SJSA1 (cell line): Measurements from ENCODE around the gene FAM174C. TPM values are rescaled to one million over a fixed set of nuclear protein-coding genes. Genes with fewer than 3 reads are reported as not detected.

ENCODE experiments used
- DNase-seq, 2 experiments: peaks; one replicate each; pipeline ENCODE4 v3.0.0-alpha.2; 2015 to 2020; ENCODE audit warnings: low spot score in 2 of 2, low read depth in 1 of 2
- H3K27ac ChIP-seq: fragments of 250-450 bp; sonication (Bioruptor Pico); 2 replicates; pipeline ENCODE4 v1.5.1; 2020; ENCODE audit warnings: mild to moderate bottlenecking, moderate library complexity
- H3K27me3 ChIP-seq: fragments of 250-450 bp; sonication (Bioruptor Pico); replicated peaks from 2 replicates; pipeline ENCODE4 v1.5.1; 2020; ENCODE audit warnings: mild to moderate bottlenecking, moderate library complexity
- H3K36me3 ChIP-seq: fragments of 250-450 bp; sonication (Bioruptor Pico); 2 replicates; pipeline ENCODE4 v1.5.1; 2020; ENCODE audit warnings: mild to moderate bottlenecking
- H3K4me1 ChIP-seq: fragments of 250-450 bp; sonication (Bioruptor Pico); replicated peaks from 2 replicates; pipeline ENCODE4 v1.6.1; 2021; ENCODE audit warnings: mild to moderate bottlenecking
- H3K4me3 ChIP-seq: fragments of 250-450 bp; sonication (Bioruptor Pico); 2 replicates; pipeline ENCODE4 v1.5.1; 2020; ENCODE audit warnings: mild to moderate bottlenecking
- H3K9me3 ChIP-seq: fragments of 250-450 bp; sonication (Bioruptor Pico); replicated peaks from 2 replicates; pipeline ENCODE4 v1.5.1; 2020; ENCODE audit warnings: mild to moderate bottlenecking
- total RNA-seq: library from RNA; depleted of rRNA; stranded (reverse); fragments of >200 nt; shearing (Covaris generic); gene quantifications from 2 replicates; pipeline ENCODE4 v1.2.3, GENCODE V29; 2014

Gene FAM174C
- total RNA-seq, 1 experiment from 2014 or later = 32.2 TPM

GRCh38 chr19:1282588-1283206 is 7.4 kb downstream of the FAM174C start:
- Histone ChIP-seq H3K9me3 (no peaks in the 10 kb centered on the region), H3K27me3 (peaks cover 40% of the 10 kb centered on the region), H3K36me3 (peaks cover 21% of the 10 kb centered on the region), H3K4me3 (no peak overlapping the region), H3K4me1 (peaks cover 8% of the 10 kb centered on the region; the same call in 1 of the 2 replicates), H3K27ac (no peak overlapping the region)
- no peak for DNase-seq

GRCh38 chr19:1283207-1283916 is 8.0 kb downstream of the FAM174C start:
- no peak overlapping the region for H3K4me3 ChIP-seq
- DNase-seq = no peak
- H3K36me3 ChIP-seq = peaks cover 17% of the 10 kb centered on the region
- peaks cover 11% of the 10 kb centered on the region; the same call in 1 of the 2 replicates for H3K4me1 ChIP-seq
- no peak overlapping the region for H3K27ac ChIP-seq
- H3K9me3 ChIP-seq = no peaks in the 10 kb centered on the region
- peaks cover 47% of the 10 kb centered on the region for H3K27me3 ChIP-seq

GRCh38 chr19:1283917-1284292 is 8.6 kb downstream of the FAM174C start:
- H3K27ac ChIP-seq = no peak overlapping the region
- H3K9me3 ChIP-seq = no peaks in the 10 kb centered on the region
- H3K36me3 ChIP-seq = peaks cover 14% of the 10 kb centered on the region
- no peak overlapping the region for H3K4me3 ChIP-seq
- peaks cover 11% of the 10 kb centered on the region; the same call in 1 of the 2 replicates for H3K4me1 ChIP-seq
- H3K27me3 ChIP-seq = peaks cover 52% of the 10 kb centered on the region
- DNase-seq = no peak

- Histone ChIP-seq H3K36me3 (peaks cover 8% of the 10 kb centered on the region), H3K27ac (no peak overlapping the region), H3K9me3 (no peaks in the 10 kb centered on the region), H3K4me3 (no peak overlapping the region), H3K27me3 (peaks cover 58% of the 10 kb centered on the region), H3K4me1 (peaks cover 11% of the 10 kb centered on the region; the same call in 1 of the 2 replicates)
- DNase-seq = no peak
Observed at GRCh38 chr19:1284293-1284978, 9.1 kb downstream of the FAM174C start.

- H3K27ac ChIP-seq = no peak overlapping the region
- H3K4me3 ChIP-seq = no peak overlapping the region
- no peak for DNase-seq
- H3K36me3 ChIP-seq = peaks cover 1% of the 10 kb centered on the region
- H3K4me1 ChIP-seq = peaks cover 11% of the 10 kb centered on the region; the same call in 1 of the 2 replicates
- no peaks in the 10 kb centered on the region for H3K9me3 ChIP-seq
- peaks cover 65% of the 10 kb centered on the region for H3K27me3 ChIP-seq
Observed at GRCh38 chr19:1284979-1285736, 9.8 kb downstream of the FAM174C start.

- H3K9me3 ChIP-seq = no peaks in the 10 kb centered on the region
- DNase-seq = no peak
Observed at GRCh38 chr19:1285737-1286360, 10.5 kb downstream of the FAM174C start, which contains the start of gene EFNA2. EFNA2 (plus strand) TSS chr19:1285873; CDS start chr19:1286169, 296 bp downstream.

GRCh38 chr19:1286487-1287353 is 11.4 kb downstream of the FAM174C start:
- Histone ChIP-seq H3K36me3 (no peaks in the 10 kb centered on the region), H3K27me3 (peaks cover 80% of the 10 kb centered on the region), H3K27ac (no peak overlapping the region), H3K4me3 (no peak overlapping the region), H3K9me3 (no peaks in the 10 kb centered on the region), H3K4me1 (peaks cover 16% of the 10 kb centered on the region; the same call in 1 of the 2 replicates)
- DNase-seq = no peak

More at GRCh38 chr19:1285737-1286360, 10.5 kb downstream of the FAM174C start, which contains the start of gene EFNA2:
- H3K4me1 ChIP-seq = peaks cover 14% of the 10 kb centered on the region; the same call in 1 of the 2 replicates
- H3K36me3 ChIP-seq = no peaks in the 10 kb centered on the region
- H3K4me3 ChIP-seq = no peak within 1 kb of the TSS
- H3K27me3 ChIP-seq = peaks cover 72% of the 10 kb centered on the region
- H3K27ac ChIP-seq = no peak within 1 kb of the TSS

- H3K27ac ChIP-seq = no peak overlapping the region
- H3K36me3 ChIP-seq = no peaks in the 10 kb centered on the region
- no peaks in the 10 kb centered on the region for H3K9me3 ChIP-seq
- DNase-seq = no peak
- H3K27me3 ChIP-seq = peaks cover 89% of the 10 kb centered on the region
- no peak overlapping the region for H3K4me3 ChIP-seq
- H3K4me1 ChIP-seq = peaks cover 16% of the 10 kb centered on the region; the same call in 1 of the 2 replicates
Observed at GRCh38 chr19:1287354-1288225, 12.3 kb downstream of the FAM174C start.

GRCh38 chr19:1288226-1288612 is 12.9 kb downstream of the FAM174C start:
- Histone ChIP-seq H3K27me3 (peaks cover 90% of the 10 kb centered on the region), H3K4me1 (peaks cover 16% of the 10 kb centered on the region; the same call in 1 of the 2 replicates), H3K4me3 (no peak overlapping the region), H3K27ac (no peak overlapping the region), H3K36me3 (no peaks in the 10 kb centered on the region), H3K9me3 (no peaks in the 10 kb centered on the region)
- no peak for DNase-seq

GRCh38 chr19:1288833-1289685 is 13.7 kb downstream of the FAM174C start:
- H3K27me3 ChIP-seq = peaks cover 85% of the 10 kb centered on the region
- no peaks in the 10 kb centered on the region for H3K36me3 ChIP-seq
- no peak overlapping the region for H3K4me3 ChIP-seq
- H3K27ac ChIP-seq = no peak overlapping the region
- H3K4me1 ChIP-seq = peaks cover 16% of the 10 kb centered on the region; the same call in 1 of the 2 replicates
- DNase-seq = no peak
- H3K9me3 ChIP-seq = no peaks in the 10 kb centered on the region

- Histone ChIP-seq H3K27me3 (peaks cover 79% of the 10 kb centered on the region), H3K36me3 (no peaks in the 10 kb centered on the region), H3K4me3 (no peak overlapping the region), H3K27ac (no peak overlapping the region), H3K4me1 (peaks cover 16% of the 10 kb centered on the region; the same call in 1 of the 2 replicates), H3K9me3 (no peaks in the 10 kb centered on the region)
- DNase-seq = no peak
Observed at GRCh38 chr19:1289686-1290025, 14.3 kb downstream of the FAM174C start.
